Tibial artery (tissue), 4 donors: ENCODE measurements around the gene SERPINE2.

Experiments
- DNase-seq, 2 donors: peaks; one replicate each; pipeline ENCODE4 v3.0.0-alpha.2; 2019
- H3K27ac ChIP-seq, 2 donors: fragments of 200-600 bp; sonication (generic) in 1 of 2; 1 replicate in 1 of 2; 2 replicates in 1 of 2; pipeline ENCODE4 v1.5.1; 2018 to 2019; ENCODE audit warnings: mild to moderate bottlenecking in 1 of 2
- H3K27me3 ChIP-seq, 2 donors: fragments of 200-600 bp; sonication (generic) in 1 of 2; one replicate each; pipeline versions ENCODE4 v1.5.1 to v1.6.0; 2016 to 2019
- H3K36me3 ChIP-seq, 3 donors: fragments of 200-600 bp; sonication (generic) in 2 of 3; one replicate each; pipeline ENCODE4 v1.5.1; 2016 to 2019; ENCODE audit warnings: mild to moderate bottlenecking in 2 of 3
- H3K4me1 ChIP-seq, 4 donors: fragments of 200-600 bp; sonication (generic) in 2 of 4; 1 replicate in 3 of 4; 2 replicates in 1 of 4; pipeline ENCODE4 v1.5.1; 2016 to 2019
- H3K4me3 ChIP-seq, 2 donors: fragments of 200-600 bp; sonication (generic) in 1 of 2; 1 replicate in 1 of 2; 2 replicates in 1 of 2; pipeline ENCODE4 v1.5.1; 2018 to 2019; ENCODE audit warnings: mild to moderate bottlenecking in 2 of 2
- H3K9me3 ChIP-seq, 3 donors: fragments of 200-600 bp; sonication (generic) in 1 of 3; one replicate each; pipeline ENCODE4 v1.5.1; 2016 to 2019
- CTCF ChIP-seq, 2 experiments: fragments of 200-600 bp in 1 of 2; fragments of 450-650 bp in 1 of 2; IDR thresholded peaks; one replicate each; pipeline ENCODE4 v1.5.1; 2017 to 2019; ENCODE audit warnings: antibody characterized with exemption in 2 of 2, mild to moderate bottlenecking in 1 of 2, moderate library complexity in 1 of 2
- intact Hi-C: fragments of 100-400 bp; cut with DNase I; formaldehyde crosslinking; loops from one replicate; pipeline ENCODE4 v1.15.0; 2023; ENCODE audit warnings: low total_unique reads

Gene SERPINE2

GRCh38 chr2:224059178-224059577 lies 20.1 kb upstream of the SERPINE2 start:
- Histone ChIP-seq H3K4me3 (no peak overlapping the region), H3K36me3 (no peaks in the 10 kb centered on the region), H3K27me3 (no peaks in the 10 kb centered on the region), H3K4me1 (no peaks in the 10 kb centered on the region), H3K27ac (no peak overlapping the region), H3K9me3 (no peaks in the 10 kb centered on the region)
- intact Hi-C loops = no loop called here
- DNase-seq = no peak
- TF ChIP-seq CTCF (IDR thresholded peaks at IDR 0.05) = no peak

- H3K27ac ChIP-seq = no peak overlapping the region
- TF ChIP-seq CTCF (IDR thresholded peaks at IDR 0.05) = no peak
- H3K4me3 ChIP-seq = no peak overlapping the region
- no peaks in the 10 kb centered on the region for H3K27me3 ChIP-seq
- intact Hi-C loops = no loop called here
- H3K36me3 ChIP-seq = no peaks in the 10 kb centered on the region
- no peaks in the 10 kb centered on the region for H3K9me3 ChIP-seq
- H3K4me1 ChIP-seq = no peaks in the 10 kb centered on the region
- DNase-seq = no peak
Observed at GRCh38 chr2:224058048-224058775, 19.1 kb upstream of the SERPINE2 start.

- Histone ChIP-seq H3K9me3 (no peaks in the 10 kb centered on the region), H3K36me3 (no peaks in the 10 kb centered on the region), H3K4me3 (no peak overlapping the region), H3K27ac (no peak overlapping the region), H3K4me1 (no peaks in the 10 kb centered on the region), H3K27me3 (no peaks in the 10 kb centered on the region)
- TF ChIP-seq CTCF (IDR thresholded peaks at IDR 0.05) = no peak
- DNase-seq = no peak
- intact Hi-C loops = no loop called here
Observed at GRCh38 chr2:224056889-224057288, 17.8 kb upstream of the SERPINE2 start.

- DNase-seq = no peak
- Histone ChIP-seq H3K9me3 (no peaks in the 10 kb centered on the region), H3K27me3 (no peaks in the 10 kb centered on the region)
Observed at GRCh38 chr2:224055101-224055500, 16.0 kb upstream of the SERPINE2 start.

DNA sequence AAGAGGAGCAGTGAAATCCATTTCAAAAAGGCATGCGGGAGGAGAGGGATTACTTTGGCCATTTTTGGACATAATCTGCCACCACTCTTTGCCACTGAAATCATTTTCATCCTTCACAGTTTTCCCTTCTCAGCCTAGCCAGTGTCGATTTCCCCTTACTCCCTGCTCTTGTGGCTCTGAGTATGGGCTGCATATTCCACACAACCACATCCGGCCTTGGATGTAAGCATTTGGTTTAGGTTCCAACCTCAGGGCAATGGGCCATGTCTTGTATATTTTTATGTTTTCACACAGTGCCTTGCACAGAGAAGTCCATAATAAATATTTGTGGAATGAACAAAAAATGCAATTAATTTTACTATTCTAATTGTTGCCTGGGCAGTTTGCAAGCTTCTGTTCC lies 7.7 kb upstream of the SERPINE2 start:
- Histone ChIP-seq H3K9me3 (no peaks in the 10 kb centered on the region), H3K4me3 (no peak overlapping the region), H3K4me1 (no peaks in the 10 kb centered on the region), H3K27ac (no peak overlapping the region), H3K27me3 (peaks cover 0 to 3% of the 10 kb centered on the region in 2 donors), H3K36me3 (no peaks in the 10 kb centered on the region)
- TF ChIP-seq CTCF (IDR thresholded peaks at IDR 0.05) = no peak
- DNase-seq = no peak
- intact Hi-C loops = no loop called here

More at GRCh38 chr2:224055101-224055500, 16.0 kb upstream of the SERPINE2 start:
- no peak overlapping the region for H3K4me3 ChIP-seq
- intact Hi-C loops = no loop called here
- no peaks in the 10 kb centered on the region for H3K4me1 ChIP-seq
- no peaks in the 10 kb centered on the region for H3K36me3 ChIP-seq
- H3K27ac ChIP-seq = no peak overlapping the region
- no peak for TF ChIP-seq CTCF (IDR thresholded peaks at IDR 0.05)
